GM20000 (cell line): ENCODE data around the gene EPC2.
"Not testable (repeated sequence)": the region's sequence is repeated elsewhere in the genome, so short reads cannot be mapped to it uniquely, and the experiment has no call there.

ENCODE experiments used
- DNase-seq: peaks from one replicate; pipeline ENCODE4 v3.0.0; 2012; ENCODE audit warnings: low spot score
- CTCF ChIP-seq: IDR thresholded peaks from 2 replicates; pipeline ENCODE4 v1.5.1; 2012; ENCODE audit warnings: mild to moderate bottlenecking, control low read depth; ENCODE audit errors: extremely low read depth, missing control alignments

Gene EPC2

GRCh38 chr2:148660999-148661398 is 16.4 kb downstream of the EPC2 start:
- DNase-seq = no peak
- no peak for TF ChIP-seq CTCF

DNA sequence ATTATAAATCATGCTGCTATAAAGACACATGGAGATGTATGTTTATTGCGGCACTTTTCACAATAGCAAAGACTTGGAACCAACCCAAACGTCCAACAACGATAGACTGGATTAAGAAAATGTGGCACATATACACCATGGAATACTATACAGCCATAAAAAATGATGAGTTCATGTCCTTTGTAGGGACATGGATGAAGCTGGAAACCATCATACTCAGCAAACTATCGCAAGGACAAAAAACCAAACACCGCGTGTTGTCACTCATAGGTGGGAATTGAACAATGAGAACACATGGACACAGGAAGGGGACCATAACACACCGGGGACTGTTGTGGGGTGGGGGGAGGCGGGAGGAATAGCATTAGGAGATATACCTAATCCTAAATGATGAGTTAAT is 17.8 kb downstream of the EPC2 start:
- not testable (repeated sequence) for DNase-seq

GRCh38 chr2:148664229-148664628 is 19.7 kb downstream of the EPC2 start:
- no peak for DNase-seq
- TF ChIP-seq CTCF = no peak

DNA sequence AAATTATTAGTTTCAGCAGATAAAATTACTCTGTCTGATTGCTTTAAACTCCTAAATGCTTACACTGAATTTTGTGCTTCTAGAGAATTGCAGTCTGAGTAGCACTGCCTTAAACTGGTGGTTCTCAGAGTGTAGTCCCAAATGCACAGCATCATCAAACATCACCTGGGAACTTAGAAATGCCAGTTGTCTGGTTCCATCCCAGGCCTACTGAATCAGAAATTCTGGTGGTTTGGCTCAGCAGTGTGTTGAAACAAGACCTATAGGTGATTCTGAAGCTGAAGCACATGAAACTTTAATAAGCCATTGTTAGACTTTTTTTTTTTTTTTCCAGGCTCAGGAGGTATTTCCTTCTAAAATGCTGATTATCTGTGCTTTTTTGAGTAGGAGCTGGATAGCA is 22.0 kb downstream of the EPC2 start:
- no peak for DNase-seq
- no peak for TF ChIP-seq CTCF

- no peak for TF ChIP-seq CTCF
- DNase-seq = no peak
These were observed 22.7 kb downstream of the EPC2 start for GRCh38 chr2:148667113-148667836.

DNA sequence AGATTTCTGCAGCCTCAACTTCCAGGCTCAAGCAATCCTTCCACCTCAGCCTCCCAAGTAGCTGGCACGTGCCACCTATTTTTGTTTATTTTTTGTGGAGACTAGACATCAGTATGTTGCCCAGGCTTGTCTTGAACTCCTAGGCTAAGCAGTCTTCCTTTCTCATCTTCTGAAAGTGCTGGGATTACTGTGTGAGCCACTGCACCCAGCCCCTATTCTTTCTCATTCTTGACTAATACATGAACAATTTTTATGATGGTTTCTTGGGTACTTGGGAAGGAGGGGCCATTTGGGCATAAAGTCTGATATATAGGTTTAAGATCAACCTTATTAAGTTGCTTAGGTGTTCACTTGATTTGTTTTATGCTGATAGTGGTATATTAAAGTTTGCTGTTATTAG is 26.2 kb downstream of the EPC2 start:
- no peak for DNase-seq
- TF ChIP-seq CTCF = no peak

DNA sequence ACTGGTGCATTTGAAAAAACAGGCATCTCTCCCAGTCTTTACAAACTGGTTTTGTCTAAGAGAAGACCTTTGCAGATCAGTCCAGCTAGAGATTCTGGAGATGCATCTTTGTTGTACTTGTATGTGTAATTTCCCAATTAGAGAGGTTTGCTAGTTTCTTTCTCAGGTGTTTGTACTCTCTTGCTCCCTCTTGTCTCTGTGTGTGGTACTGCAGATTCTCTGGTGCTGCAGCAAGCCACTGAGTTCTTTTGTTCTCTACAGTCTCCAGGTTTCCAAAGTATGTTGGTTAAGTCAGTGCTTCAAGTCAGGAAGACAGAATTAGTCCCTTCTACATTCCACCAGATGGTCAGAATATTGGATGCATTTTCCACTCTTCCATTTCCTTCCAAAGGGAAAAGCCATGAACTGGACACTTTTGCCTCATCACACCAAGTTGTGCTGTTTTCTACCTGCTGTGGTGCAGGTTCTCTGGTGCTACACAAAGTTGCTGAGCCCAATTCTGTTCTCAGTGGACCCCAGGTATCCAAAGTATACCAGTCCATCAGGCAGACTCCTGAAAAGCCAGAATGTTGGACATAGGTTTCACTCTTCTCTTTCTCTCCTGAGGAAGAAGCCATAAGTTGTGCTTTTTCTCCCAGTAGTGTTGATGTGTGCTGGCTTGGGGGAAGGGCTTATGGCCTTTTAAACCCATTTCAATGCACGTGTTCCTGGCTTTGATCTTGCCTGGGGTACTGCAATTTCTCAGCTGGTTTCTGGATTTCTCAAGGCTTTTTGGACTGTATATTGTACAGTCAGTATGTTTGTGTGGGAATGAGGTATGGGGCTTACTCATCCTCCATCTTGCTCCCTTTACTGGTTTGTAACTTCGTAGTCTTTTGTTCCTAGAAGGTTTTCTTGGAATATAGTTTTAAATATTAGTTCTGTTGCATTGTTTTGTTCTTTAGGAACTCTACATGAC is 29.8 kb downstream of the EPC2 start:
- TF ChIP-seq CTCF = peak; percentile 27
- DNase-seq = peak; percentile 45

- DNase-seq = no peak
- no peak for TF ChIP-seq CTCF
These were observed 31.2 kb downstream of the EPC2 start for GRCh38 chr2:148675708-148676107.

DNA sequence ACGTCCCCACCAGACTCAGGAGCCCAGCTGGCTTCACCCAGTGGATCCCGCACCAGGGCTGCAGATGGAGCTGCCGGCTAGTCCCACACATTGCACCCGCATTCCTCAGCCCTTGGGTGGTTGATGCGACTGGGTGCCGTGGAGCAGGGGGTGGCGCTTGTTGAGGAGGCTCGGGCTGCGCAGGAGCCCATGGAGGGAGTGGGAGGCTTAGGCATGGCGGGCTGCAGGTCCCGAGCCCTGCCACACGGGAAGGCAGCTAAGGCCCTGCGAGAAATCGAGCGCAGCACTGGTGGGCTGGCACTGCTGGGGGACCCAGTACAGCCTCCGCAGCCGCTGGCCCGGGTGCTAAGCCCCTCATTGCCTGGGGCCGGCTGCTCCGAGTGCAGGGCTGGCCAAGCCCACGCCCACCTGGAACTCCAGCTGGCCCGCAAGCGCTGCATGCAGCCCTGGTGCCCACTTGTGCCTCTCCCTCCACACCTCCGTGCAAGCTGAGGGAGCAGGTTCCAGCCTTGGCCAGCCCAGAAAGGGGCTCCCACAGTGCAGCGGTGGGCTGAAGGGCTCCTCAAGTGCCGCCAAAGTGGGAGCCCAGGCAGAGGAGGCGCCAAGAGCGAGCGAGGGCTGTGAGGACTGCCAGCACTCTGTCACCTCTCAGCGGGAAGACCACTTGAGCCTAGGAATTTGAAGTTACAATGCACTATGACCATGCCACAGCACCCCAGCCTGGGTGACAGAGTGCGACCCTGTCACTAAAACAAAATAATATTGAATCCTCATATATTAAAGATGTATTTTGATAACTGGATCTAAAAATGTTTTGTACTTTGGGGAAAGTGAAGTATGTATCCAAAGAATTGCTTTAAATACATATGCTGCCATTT is 34.0 kb downstream of the EPC2 start:
- not testable (repeated sequence) for DNase-seq
